Measurements from ENCODE around the gene PANK3.
"Not testable (repeated sequence)": the region's sequence is repeated elsewhere in the genome, so short reads cannot be mapped to it uniquely, and the experiment has no call there.

Gene PANK3

DNA sequence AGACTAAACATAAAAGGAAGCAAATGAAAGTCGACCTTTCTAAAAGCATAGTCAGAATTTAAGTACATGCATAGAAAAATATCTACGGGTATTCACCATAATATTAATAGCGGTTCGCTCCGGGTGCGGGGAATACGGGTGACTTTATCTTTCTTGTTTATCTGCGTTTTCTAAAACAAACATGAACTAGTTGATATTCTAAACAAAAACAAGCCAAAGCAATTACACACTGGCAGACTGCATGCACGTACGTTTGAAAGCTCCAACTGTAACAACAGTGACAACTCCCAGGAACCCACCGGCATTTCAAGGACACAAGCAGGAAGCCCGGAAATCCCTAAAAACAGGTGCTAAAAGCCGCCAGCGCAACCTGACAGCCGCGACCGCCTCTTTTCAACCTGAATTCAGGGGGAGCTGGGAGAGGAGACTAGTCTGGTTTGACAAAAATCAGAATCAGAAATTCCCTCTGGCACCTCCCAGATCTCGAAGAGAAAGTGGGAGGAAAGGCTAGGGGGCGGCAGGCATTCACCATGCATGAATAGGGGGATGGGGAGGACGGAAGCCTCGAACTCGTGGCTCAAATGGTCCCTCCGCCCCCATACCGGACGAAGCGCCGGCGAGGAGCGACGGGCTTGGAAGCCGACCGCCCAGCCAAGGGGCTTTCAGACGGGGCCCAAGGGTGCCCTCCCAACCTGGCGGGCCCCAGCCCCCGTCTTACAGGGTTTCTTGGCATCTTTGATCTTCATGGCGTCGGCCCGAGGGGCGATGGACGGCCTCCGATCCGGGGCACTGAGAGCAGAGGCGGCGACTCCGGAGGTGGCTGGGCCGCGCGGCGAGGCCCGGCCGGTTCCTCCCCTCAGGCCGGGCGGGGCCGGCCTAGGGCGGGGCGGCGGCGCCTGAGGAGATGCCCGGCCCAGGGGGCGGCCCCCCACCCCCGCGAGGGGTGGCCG, at the start of gene PANK3:
PANK3 (minus strand) TSS at position 831 of the 950 bp plus-strand sequence; CDS start at position 746, 85 bp downstream.
- DNase-seq = peak; percentile 23

DNA sequence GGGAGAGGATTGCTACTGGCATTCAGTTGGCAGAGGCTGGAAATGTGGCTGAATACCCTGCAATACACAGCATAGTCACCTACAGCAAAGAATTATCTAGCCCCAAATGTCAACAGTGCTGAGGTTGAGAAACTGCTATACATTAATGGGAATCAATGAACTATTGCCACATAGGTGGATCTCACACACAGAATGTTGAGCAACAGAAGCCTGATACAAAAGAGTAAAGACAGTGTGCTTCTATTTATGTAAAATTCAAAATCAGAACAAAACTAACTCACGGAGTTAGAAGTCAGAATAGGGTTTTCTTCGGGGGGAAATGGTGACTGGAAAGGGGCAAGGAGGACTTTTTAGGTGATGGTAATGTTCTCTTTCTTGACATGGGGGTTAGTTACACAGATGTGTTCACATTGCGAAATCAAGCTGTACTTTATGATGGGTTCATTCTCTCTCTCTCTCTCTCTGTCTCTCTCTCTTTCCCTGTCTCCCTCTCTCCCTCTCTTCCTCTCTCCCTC, 45.7 kb upstream of the PANK3 start:
- DNase-seq = no peak

GRCh38 chr5:168620807-168621206, 41.6 kb upstream of the PANK3 start:
- no peak for DNase-seq

DNA sequence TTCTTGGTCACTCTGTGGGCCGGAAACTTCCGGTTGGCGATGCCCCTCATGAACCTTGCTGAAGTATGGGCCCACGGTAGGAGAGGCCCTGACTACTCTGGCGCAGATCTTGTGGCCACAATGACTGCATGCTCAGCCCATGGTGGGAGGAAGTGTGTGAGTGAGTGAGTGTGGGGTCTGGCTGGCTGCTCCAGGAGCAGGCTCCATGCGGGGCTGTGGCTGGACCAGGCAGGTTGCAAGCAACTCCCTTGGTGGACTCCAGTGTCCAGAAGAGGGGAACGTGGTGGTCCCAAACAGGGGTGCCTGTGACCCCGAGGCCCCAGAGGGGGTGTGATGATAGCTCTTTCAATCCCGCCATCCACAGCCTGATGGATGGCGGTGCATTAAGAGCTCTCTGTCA, 35.5 kb upstream of the PANK3 start:
- DNase-seq = no peak

DNA sequence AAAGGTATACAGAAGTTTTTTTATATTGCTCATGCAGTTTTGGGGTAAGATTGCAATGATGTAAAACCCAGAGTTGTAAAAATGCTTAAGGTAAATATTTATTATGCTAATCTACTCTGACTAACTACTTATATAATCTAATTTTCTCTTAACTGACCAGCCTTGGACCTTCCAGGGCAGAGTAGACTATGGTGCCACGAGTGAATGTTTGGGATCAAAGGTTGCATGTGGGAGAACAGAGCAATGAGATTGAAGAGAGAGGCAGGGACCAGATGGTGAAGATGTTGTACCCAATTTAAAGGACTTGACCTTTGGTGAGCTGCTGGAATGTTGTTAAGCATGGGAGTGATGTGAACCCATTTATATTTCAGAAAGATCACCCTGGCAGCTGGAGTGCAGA, 34.8 kb upstream of the PANK3 start:
- no peak for DNase-seq

DNA sequence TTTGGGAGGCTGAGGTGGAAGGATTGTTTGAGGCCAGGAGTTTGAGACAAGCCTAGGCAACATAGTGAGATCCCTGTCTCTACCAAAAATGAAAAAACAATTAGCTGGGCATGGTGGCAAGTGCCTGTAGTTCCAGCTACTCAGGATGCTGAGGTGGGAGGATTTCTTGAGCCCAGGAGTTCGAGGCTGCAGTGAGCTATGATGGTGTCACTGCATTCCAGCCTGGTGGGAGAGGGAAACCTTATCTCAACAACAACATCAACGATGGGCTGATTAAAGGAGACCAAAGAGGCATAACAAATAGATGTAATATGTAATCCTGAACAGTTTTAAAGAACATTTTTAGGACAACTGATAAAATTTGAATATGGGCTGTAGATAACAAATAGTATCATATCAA, 34.2 kb upstream of the PANK3 start:
- no peak for DNase-seq

DNA sequence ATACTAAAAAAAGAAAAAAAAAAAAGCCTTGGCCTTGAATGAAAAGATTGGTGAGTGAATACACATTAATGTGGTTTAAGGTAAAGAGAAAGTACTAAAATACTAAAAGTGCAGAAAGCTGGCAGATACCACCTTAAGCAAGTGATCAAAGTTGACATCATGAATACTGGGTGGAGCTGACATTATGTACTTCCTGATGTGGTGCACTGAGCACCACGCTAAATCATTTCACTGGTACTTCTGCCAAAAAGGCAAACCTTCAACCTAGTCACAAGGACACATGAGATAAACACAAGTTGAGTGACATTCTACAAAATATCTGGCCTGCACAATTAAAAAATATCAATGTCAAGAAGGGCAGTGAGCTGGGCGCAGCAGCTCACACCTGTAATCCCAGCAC, 33.8 kb upstream of the PANK3 start:
- DNase-seq = no peak

- no peak for DNase-seq
Observed at GRCh38 chr5:168612123-168612522, 33.0 kb upstream of the PANK3 start.

DNA sequence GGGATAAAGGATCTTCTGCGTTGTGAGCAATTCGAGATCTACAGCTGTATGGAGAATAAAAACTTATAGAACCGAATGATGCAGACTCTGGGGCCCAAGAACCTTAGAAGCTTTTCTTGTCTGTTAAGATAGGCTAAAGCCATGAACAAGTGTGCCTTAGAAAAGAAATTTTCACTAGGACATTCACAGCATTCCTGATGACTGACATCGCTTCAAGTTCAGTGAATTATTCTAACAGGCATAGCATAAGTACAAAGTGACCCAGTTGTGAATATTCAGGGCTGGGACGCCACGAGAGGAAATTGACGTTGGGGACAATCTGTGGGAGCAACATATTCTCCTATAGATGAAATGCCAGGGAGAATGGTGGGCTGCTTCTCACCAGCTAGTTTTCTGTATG, 32.0 kb upstream of the PANK3 start:
- DNase-seq = no peak

- no peak for DNase-seq
Observed at GRCh38 chr5:168609806-168610482, 30.8 kb upstream of the PANK3 start.

DNA sequence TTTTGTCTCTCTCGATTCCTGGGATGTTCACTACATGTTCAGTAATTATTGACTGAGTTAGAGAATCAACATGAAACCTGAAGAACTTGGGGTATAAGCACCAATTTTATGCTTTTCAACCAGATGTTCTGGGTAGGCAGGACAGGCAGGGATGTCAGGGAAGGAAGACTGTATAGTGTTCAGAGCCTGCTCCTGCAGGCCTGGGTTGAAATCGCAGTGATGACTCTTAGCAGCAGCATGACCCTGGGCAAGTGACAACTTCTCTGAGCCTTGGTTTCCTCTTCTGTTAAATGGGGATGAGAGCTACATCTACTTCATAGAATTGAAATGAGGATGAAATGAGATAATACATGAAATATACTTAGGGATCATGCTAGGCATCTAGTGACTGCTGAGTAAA, 29.7 kb upstream of the PANK3 start:
- no peak for DNase-seq

DNA sequence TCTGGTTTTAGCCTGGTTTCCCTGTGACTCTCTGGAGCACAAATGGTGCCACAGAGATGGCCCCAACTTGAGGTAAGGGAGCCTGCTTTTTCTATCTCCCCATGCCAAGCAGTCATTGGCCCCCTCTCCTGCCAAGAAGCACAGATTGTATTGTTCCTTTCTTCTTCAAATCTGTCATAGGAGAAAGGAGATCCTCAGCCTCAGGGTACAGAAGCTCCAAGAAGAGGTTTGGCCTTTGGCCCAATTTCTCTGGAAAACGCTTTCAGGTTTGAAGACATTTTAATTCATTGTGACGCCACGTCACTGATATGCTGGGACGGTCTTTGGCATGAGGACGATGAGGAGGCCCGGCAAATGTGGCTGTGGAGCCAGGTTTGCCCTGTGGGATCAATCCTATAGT, 29.2 kb upstream of the PANK3 start:
- no peak for DNase-seq

DNA sequence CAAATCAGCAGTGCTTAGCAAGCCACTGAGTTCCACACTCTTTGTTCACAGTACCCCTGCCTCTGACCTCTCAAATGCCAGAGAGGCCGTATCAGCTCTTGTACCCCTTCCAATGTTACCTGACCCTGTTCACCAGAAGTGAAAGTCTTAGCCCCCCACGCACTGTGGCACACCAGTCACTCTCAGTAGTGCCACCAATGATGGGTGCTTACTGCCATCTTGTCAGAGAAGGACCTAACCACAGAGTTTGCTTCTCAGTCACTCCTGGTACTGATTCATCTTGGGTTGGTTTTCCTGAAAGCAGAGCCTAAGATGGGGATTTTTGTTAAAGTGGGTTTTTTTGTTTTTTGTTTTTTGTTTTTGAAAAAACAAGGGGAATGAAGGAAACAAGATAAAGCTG, 28.8 kb upstream of the PANK3 start:
- DNase-seq = no peak

DNA sequence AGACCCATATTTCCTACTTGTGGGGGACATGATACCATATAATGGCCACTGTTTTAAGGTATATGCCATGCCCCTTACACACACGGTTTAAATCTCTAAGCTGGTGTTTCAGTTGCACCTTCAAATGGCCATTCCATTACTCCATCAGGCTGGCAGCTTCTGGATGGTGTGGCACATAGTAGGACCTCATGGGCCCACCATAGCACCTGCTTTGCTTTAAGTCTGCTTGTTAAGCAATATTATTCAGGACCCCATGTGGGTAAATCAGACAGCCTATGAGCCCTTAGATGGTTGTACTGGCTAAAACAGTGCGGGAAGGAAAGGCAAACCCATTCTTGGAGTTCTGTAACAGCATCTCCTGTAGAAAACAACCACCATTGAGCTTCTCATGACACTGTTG, 27.4 kb upstream of the PANK3 start:
- DNase-seq = no peak

GRCh38 chr5:168604436-168604835, 25.3 kb upstream of the PANK3 start:
- no peak for DNase-seq

GRCh38 chr5:168603746-168604145, 24.6 kb upstream of the PANK3 start:
- no peak for DNase-seq

- DNase-seq = no peak
Observed at GRCh38 chr5:168602517-168602916, 23.3 kb upstream of the PANK3 start.

- DNase-seq = no peak
Observed at GRCh38 chr5:168601972-168602371, 22.8 kb upstream of the PANK3 start.

GRCh38 chr5:168600409-168600808, 21.2 kb upstream of the PANK3 start:
- DNase-seq = no peak

- no peak for DNase-seq
Observed at GRCh38 chr5:168599826-168600225, 20.7 kb upstream of the PANK3 start.

- no peak for DNase-seq
Observed at GRCh38 chr5:168598639-168599038, 19.5 kb upstream of the PANK3 start.

DNA sequence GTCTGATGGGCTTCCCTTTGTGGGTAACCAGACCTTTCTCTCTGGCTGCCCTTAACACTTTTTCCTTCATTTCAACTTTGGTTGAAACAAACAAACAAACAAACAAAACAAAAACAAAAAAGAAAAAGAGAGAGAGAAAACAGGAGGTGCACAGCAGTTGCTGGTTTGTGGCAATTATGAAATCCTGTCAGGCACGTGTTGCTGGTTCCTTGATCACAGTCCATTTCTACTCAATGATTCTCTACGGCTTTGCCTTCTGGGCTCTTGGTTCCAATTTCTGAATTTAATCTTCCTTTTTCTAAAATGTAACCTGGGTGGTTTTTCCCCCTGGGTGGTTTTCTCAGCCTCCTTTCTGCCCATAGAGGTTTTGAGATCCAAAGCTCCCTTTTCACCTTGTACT, 17.8 kb upstream of the PANK3 start:
- no peak for DNase-seq

GRCh38 chr5:168596122-168596521, 17.0 kb upstream of the PANK3 start:
- DNase-seq = not testable (repeated sequence)

GRCh38 chr5:168592014-168592368, 12.8 kb upstream of the PANK3 start:
- no peak for DNase-seq

Measured in DMS79 treated with DMSO at 0.1 percent for 48 hours (cell line).